Measurements from ENCODE around the gene GP5. TPM values are rescaled to one million over a fixed set of nuclear protein-coding genes. Genes with fewer than 3 reads are reported as not detected.

The GP5 gene
- total RNA-seq, 3 donors from 2014 or later (not counting 1 experiment from before 2014, with no cell fraction given), result 0.63 to 0.88 (median 0.80) TPM

- no peak overlapping the region for H3K27ac Mint-ChIP-seq
- H3K4me3 Mint-ChIP-seq, result no peak overlapping the region
- no peak overlapping the region for H3K27ac ChIP-seq (ENCODE audit: low read length)
- DNase-seq (no peak), ATAC-seq (no peak)
- no peaks in the 10 kb centered on the region for H3K27me3 ChIP-seq (ENCODE audit: control insufficient read depth, insufficient read depth, low read length)
- peaks cover 8% of the 10 kb centered on the region for H3K36me3 ChIP-seq (ENCODE audit: control insufficient read depth, insufficient read depth, low read length)
- no peaks in the 10 kb centered on the region for H3K27me3 Mint-ChIP-seq (ENCODE audit: low read depth in 2 of 2)
- intact Hi-C loops (cut with micrococcal nuclease), result no loop called here
- H3K36me3 Mint-ChIP-seq, result no peaks in the 10 kb centered on the region
- WGBS (ENCODE audit: insufficient coverage), result 98% methylated on average over 7 of the region's 7 CpGs
- H3K4me1 ChIP-seq (ENCODE audit: control insufficient read depth, insufficient read depth, low read length), result no peaks in the 10 kb centered on the region
- no peak overlapping the region for H3K4me3 ChIP-seq (ENCODE audit: low read length)
- TF ChIP-seq, protein P1, sequence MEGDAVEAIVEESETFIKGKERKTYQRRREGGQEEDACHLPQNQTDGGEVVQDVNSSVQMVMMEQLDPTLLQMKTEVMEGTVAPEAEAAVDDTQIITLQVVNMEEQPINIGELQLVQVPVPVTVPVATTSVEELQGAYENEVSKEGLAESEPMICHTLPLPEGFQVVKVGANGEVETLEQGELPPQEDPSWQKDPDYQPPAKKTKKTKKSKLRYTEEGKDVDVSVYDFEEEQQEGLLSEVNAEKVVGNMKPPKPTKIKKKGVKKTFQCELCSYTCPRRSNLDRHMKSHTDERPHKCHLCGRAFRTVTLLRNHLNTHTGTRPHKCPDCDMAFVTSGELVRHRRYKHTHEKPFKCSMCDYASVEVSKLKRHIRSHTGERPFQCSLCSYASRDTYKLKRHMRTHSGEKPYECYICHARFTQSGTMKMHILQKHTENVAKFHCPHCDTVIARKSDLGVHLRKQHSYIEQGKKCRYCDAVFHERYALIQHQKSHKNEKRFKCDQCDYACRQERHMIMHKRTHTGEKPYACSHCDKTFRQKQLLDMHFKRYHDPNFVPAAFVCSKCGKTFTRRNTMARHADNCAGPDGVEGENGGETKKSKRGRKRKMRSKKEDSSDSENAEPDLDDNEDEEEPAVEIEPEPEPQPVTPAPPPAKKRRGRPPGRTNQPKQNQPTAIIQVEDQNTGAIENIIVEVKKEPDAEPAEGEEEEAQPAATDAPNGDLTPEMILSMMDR (IDR thresholded peaks at IDR 0.05), result no peak
- no peaks in the 10 kb centered on the region for H3K4me1 Mint-ChIP-seq
- no peaks in the 10 kb centered on the region for H3K9me3 ChIP-seq (ENCODE audit: control insufficient read depth, insufficient read depth, low read length)
- H3K9me3 Mint-ChIP-seq, result no peaks in the 10 kb centered on the region
These were observed 8.4 kb upstream of the GP5 start for GRCh38 chr3:194407423-194407822.

DNA sequence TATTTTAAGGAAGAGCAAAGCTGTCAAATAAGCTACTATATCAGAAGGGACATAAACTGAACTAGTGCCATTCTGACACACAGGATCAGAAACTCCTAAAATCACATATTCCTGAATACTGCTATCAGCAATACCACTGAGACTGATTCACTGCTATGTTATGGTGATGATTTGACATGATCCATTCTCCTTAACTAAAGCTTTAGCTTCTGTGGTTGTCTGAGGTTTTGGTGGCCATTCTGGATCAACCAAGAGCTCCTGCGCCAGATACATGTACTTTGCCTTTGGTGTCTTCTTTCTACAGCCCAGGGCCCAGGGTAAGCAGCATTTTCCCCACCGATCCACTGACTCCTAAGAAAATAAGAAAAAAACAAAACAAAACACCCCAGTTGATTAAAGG lies 6.7 kb upstream of the GP5 start:
- Mint-ChIP-seq H3K4me1 (no peaks in the 10 kb centered on the region), H3K4me3 (no peak overlapping the region), H3K27me3 (ENCODE audit: low read depth in 2 of 2) (no peaks in the 10 kb centered on the region), H3K9me3 (no peaks in the 10 kb centered on the region), H3K27ac (no peak overlapping the region), H3K36me3 (no peaks in the 10 kb centered on the region)
- Histone ChIP-seq H3K9me3 (ENCODE audit: control insufficient read depth, insufficient read depth, low read length) (no peaks in the 10 kb centered on the region), H3K4me1 (ENCODE audit: control insufficient read depth, insufficient read depth, low read length) (no peaks in the 10 kb centered on the region), H3K4me3 (ENCODE audit: low read length) (no peak overlapping the region), H3K27me3 (ENCODE audit: control insufficient read depth, insufficient read depth, low read length) (no peaks in the 10 kb centered on the region), H3K36me3 (ENCODE audit: control insufficient read depth, insufficient read depth, low read length) (peaks cover 8% of the 10 kb centered on the region), H3K27ac (ENCODE audit: low read length) (no peak overlapping the region)
- TF ChIP-seq, protein P1 (IDR thresholded peaks at IDR 0.05), result no peak
- WGBS (ENCODE audit: insufficient coverage), result 88% methylated on average over 2 of the region's 2 CpGs
- intact Hi-C loops (cut with micrococcal nuclease), result no loop called here
- DNase-seq (no peak), ATAC-seq (no peak)

- Mint-ChIP-seq H3K4me1 (peaks cover 5 to 6% of the 10 kb centered on the region in 2 donors), H3K36me3 (no peaks in the 10 kb centered on the region), H3K4me3 (no peak overlapping the region), H3K27ac (no peak overlapping the region), H3K9me3 (no peaks in the 10 kb centered on the region), H3K27me3 (ENCODE audit: low read depth in 2 of 2) (no peaks in the 10 kb centered on the region)
- intact Hi-C loops (cut with micrococcal nuclease), result loop anchor here (1.0 kb wide), 1 partner anchor 71 kb away; no protein-coding TSS in a partner anchor
- TF ChIP-seq, protein P1 (IDR thresholded peaks at IDR 0.05), result peak; percentile 93
- peaks cover 6% of the 10 kb centered on the region for H3K4me1 ChIP-seq (ENCODE audit: control insufficient read depth, insufficient read depth, low read length)
- peak in 1 of 2 donors; percentile 81 for DNase-seq
- 48% methylated on average over 10 of the region's 10 CpGs for WGBS (ENCODE audit: insufficient coverage)
- no peaks in the 10 kb centered on the region for H3K9me3 ChIP-seq (ENCODE audit: control insufficient read depth, insufficient read depth, low read length)
- no peaks in the 10 kb centered on the region for H3K27me3 ChIP-seq (ENCODE audit: control insufficient read depth, insufficient read depth, low read length)
- no peak overlapping the region for H3K4me3 ChIP-seq (ENCODE audit: low read length)
- peaks cover 8% of the 10 kb centered on the region for H3K36me3 ChIP-seq (ENCODE audit: control insufficient read depth, insufficient read depth, low read length)
- no peak overlapping the region for H3K27ac ChIP-seq (ENCODE audit: low read length)
- peak in 2 of 3 donors; percentile 40 to 53 for ATAC-seq
These were observed 5.5 kb upstream of the GP5 start for GRCh38 chr3:194404365-194405140.

Measured in natural killer cell (primary cell).